DND-41 (cell line): ENCODE data around the gene SUMO2.

ENCODE experiments used
- CTCF ChIP-seq: IDR thresholded peaks from 2 replicates; pipeline ENCODE4 v1.5.1; 2012; ENCODE audit warnings: borderline replicate concordance, low read length, moderate library complexity, mild to moderate bottlenecking; ENCODE audit not compliant: poor library complexity, severe bottlenecking; ENCODE audit errors: extremely low read depth
- EZH2 ChIP-seq: IDR thresholded peaks from 3 replicates; pipeline ENCODE4 v1.6.1; 2012; ENCODE audit warnings: borderline replicate concordance, low read depth, mild to moderate bottlenecking, moderate library complexity, low read length, inconsistent platforms; ENCODE audit not compliant: severe bottlenecking

GRCh38 chr17:75173526-75173925 is 9.2 kb downstream of the SUMO2 start:
- TF ChIP-seq EZH2 (no peak), CTCF (no peak)
